Panc1 (cell line): ENCODE measurements around the gene CFD.

Source experiments
- SIN3A ChIP-seq: IDR thresholded peaks from 2 replicates; pipeline ENCODE4 v1.6.1; 2012; ENCODE audit warnings: low read depth, mild to moderate bottlenecking, low read length, moderate library complexity, borderline replicate concordance; ENCODE audit not compliant: insufficient read depth
- TF ChIP-seq, protein P1 (sequence below): fragments of 450-650 bp; IDR thresholded peaks from 2 replicates; pipeline ENCODE4 v1.5.1; 2017; ENCODE audit warnings: mild to moderate bottlenecking

DNA sequence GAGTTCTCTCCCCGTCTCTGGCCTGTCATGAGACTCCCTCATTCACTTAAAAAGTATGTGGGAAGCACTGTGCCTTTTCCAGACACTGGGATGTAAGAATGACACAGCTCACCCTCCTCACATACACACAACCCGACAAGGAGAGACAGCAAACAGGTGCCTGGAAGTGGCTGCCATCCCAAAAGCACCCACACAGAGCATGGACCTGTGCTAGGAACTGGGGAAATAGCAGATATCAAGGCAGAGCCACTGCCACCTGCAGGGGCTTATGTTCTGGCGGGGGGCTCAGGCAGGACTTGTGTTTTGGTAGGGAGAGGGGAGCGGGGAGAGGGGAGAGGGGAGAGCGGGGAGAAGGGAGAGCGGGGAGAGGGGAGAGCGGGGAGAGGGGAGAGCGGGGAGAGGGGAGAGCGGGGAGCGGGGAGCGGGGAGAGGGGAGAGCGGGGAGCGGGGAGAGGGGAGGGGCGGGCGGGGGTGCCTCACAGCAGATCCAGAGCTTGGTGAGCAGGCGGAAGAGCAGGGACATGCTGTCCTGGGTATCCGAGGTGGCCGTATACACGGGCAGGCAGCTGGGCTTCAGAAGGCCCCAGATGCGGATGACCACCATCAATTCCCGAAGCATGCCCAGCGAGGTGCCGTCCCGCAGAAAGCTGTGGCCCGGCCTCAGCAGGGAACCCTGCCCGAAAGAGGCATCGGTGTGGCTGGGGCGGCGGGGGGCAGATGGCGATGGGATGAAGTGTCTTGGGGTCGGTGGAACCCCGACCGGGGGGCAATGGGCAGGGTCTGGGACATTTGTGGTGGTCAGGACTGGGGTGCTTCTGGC is 12.2 kb downstream of the CFD start:
- TF ChIP-seq SIN3A = no peak
- TF ChIP-seq, protein P1, sequence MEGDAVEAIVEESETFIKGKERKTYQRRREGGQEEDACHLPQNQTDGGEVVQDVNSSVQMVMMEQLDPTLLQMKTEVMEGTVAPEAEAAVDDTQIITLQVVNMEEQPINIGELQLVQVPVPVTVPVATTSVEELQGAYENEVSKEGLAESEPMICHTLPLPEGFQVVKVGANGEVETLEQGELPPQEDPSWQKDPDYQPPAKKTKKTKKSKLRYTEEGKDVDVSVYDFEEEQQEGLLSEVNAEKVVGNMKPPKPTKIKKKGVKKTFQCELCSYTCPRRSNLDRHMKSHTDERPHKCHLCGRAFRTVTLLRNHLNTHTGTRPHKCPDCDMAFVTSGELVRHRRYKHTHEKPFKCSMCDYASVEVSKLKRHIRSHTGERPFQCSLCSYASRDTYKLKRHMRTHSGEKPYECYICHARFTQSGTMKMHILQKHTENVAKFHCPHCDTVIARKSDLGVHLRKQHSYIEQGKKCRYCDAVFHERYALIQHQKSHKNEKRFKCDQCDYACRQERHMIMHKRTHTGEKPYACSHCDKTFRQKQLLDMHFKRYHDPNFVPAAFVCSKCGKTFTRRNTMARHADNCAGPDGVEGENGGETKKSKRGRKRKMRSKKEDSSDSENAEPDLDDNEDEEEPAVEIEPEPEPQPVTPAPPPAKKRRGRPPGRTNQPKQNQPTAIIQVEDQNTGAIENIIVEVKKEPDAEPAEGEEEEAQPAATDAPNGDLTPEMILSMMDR = no peak
